PC-3 (cell line): Measurements from ENCODE around the gene TAOK1. TPM values are rescaled to one million over a fixed set of nuclear protein-coding genes. Genes with fewer than 3 reads are reported as not detected.

Source experiments
- ATAC-seq: fragments of 200-7000 bp; cut with Tn5 transposase; 2 replicates; pipeline ENCODE4 v1.9.1; 2020; ENCODE audit warnings: mild to moderate bottlenecking, moderate library complexity
- BruUV-seq: library from RNA; stranded (reverse); fragments of 400-500 nt; replicated peaks from 2 replicates; lab custom pipeline; 2021; lab: Mats Ljungman, UMichigan
- CTCF ChIA-PET: fragments of 300-600 bp; sonication (Branson Sonifier 250); formaldehyde crosslinking; loops from one replicate; lab custom pipeline; 2022; ENCODE audit warnings: antibody characterized with exemption; lab: Charles Lee
- POLR2A ChIA-PET: fragments of 300-600 bp; sonication (Branson Sonifier 250); formaldehyde crosslinking; loops from one replicate; lab custom pipeline; 2022; ENCODE audit warnings: antibody characterized with exemption; ENCODE audit not compliant: unreplicated experiment; lab: Charles Lee
- DNase-seq: peaks from one replicate; pipeline ENCODE4 v3.0.0-alpha.2; 2015
- H2AFZ ChIP-seq: fragments of 300-600 bp; sonication (generic); 2 replicates; pipeline ENCODE4 v1.6.0; 2016; ENCODE audit warnings: antibody characterized with exemption, low read length
- H3F3A ChIP-seq: fragments of 300-600 bp; sonication (generic); one replicate; pipeline ENCODE4 v1.6.0; 2017; ENCODE audit warnings: antibody characterized with exemption, low read length, control low read depth, mild to moderate bottlenecking; ENCODE audit not compliant: unreplicated experiment
- H3K27ac ChIP-seq: fragments of 300-600 bp; sonication (generic); 2 replicates; pipeline ENCODE4 v1.5.1; 2016; ENCODE audit warnings: mild to moderate bottlenecking, low read length
- H3K27me3 ChIP-seq: fragments of 300-600 bp; sonication (generic); 2 replicates; pipeline ENCODE4 v1.6.1; 2016; ENCODE audit warnings: low read length, mixed read lengths
- H3K36me3 ChIP-seq: fragments of 300-600 bp; sonication (generic); 2 replicates; pipeline ENCODE4 v1.6.1; 2016; ENCODE audit warnings: low read depth, mixed run types, low read length, mixed read lengths
- H3K4me1 ChIP-seq: fragments of 300-600 bp; sonication (generic); 2 replicates; pipeline ENCODE4 v1.5.1; 2016; ENCODE audit warnings: low read length; ENCODE audit not compliant: insufficient read depth
- H3K4me2 ChIP-seq: fragments of 300-600 bp; sonication (generic); 2 replicates; pipeline ENCODE4 v1.6.0; 2016; ENCODE audit warnings: low read length
- H3K4me3 ChIP-seq: fragments of 300-600 bp; sonication (generic); 2 replicates; pipeline ENCODE4 v1.5.1; 2016; ENCODE audit warnings: mild to moderate bottlenecking, low read length, mixed read lengths
- H3K79me2 ChIP-seq: fragments of 300-600 bp; sonication (generic); 2 replicates; pipeline ENCODE4 v1.6.1; 2017; ENCODE audit warnings: low read length, mixed read lengths
- H3K9ac ChIP-seq: fragments of 300-600 bp; sonication (generic); 2 replicates; pipeline ENCODE4 v1.6.0; 2016; ENCODE audit warnings: mild to moderate bottlenecking, low read length
- H3K9me2 ChIP-seq: fragments of 300-600 bp; sonication (generic); replicated peaks from 2 replicates; pipeline ENCODE4 v1.6.1; 2016; ENCODE audit warnings: mixed run types, low read length, mixed read lengths
- H3K9me3 ChIP-seq: fragments of 300-600 bp; sonication (generic); 2 replicates; pipeline ENCODE4 v1.6.1; 2016; ENCODE audit warnings: low read length, mixed read lengths
- H4K20me1 ChIP-seq: fragments of 300-600 bp; sonication (generic); 2 replicates; pipeline ENCODE4 v1.6.1; 2016; ENCODE audit warnings: low read length, mixed read lengths
- EZH2 ChIP-seq: fragments of 300-600 bp; sonication (generic); IDR thresholded peaks from one replicate; pipeline ENCODE4 v1.6.1; 2017; ENCODE audit warnings: antibody characterized with exemption, mild to moderate bottlenecking, low read length; ENCODE audit not compliant: unreplicated experiment
- EZH2phosphoT487 ChIP-seq: fragments of 300-600 bp; sonication (generic); IDR thresholded peaks from 2 replicates; pipeline ENCODE4 v1.6.1; 2018; ENCODE audit warnings: mild to moderate bottlenecking, antibody characterized with exemption, low read length, borderline replicate concordance
- intact Hi-C: fragments of 100-400 bp; cut with micrococcal nuclease; formaldehyde crosslinking; loops from 2 replicates; pipeline ENCODE4 v1.9.0; 2023
- total RNA-seq: library from RNA; depleted of rRNA; stranded (reverse); fragments of >200 nt; gene quantifications from 2 replicates; pipeline ENCODE4 v1.2.3, GENCODE V29; 2014
- TF ChIP-seq, protein P1 (sequence below): fragments of 300-600 bp; sonication (generic); conservative IDR thresholded peaks from 2 replicates; pipeline ENCODE4 v1.5.1; 2017; ENCODE audit warnings: antibody characterized with exemption, low read depth, mild to moderate bottlenecking, low read length

TAOK1 gene
- total RNA-seq, 1 experiment from 2014 or later: 17.3 TPM

DNA sequence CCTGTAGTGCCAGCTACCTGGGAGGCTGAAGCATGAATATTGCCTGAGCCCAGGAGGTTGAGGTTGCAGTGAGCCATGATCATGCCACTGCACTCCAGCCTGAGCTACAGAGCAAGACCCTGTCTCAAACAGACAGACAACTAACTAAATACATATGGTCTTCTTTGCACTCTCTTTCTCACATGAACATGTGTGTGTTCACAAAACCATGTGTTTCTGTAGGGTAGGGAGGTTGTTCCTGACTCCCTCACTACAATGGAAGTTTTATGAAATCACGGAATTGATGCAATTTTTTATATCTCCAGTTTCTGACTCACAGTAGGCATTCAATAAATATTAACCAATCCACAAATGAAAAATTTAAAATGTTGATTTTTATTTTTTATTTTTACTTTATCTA lies 128.2 kb downstream of the TAOK1 start:
- no peaks in the 10 kb centered on the region for H3K36me3 ChIP-seq
- no peaks in the 10 kb centered on the region for H4K20me1 ChIP-seq
- ChIA-PET CTCF (no interaction called here), POLR2A (no interaction called here)
- DNase-seq: no peak
- H3F3A ChIP-seq: no peaks in the 10 kb centered on the region
- TF ChIP-seq, protein P1, sequence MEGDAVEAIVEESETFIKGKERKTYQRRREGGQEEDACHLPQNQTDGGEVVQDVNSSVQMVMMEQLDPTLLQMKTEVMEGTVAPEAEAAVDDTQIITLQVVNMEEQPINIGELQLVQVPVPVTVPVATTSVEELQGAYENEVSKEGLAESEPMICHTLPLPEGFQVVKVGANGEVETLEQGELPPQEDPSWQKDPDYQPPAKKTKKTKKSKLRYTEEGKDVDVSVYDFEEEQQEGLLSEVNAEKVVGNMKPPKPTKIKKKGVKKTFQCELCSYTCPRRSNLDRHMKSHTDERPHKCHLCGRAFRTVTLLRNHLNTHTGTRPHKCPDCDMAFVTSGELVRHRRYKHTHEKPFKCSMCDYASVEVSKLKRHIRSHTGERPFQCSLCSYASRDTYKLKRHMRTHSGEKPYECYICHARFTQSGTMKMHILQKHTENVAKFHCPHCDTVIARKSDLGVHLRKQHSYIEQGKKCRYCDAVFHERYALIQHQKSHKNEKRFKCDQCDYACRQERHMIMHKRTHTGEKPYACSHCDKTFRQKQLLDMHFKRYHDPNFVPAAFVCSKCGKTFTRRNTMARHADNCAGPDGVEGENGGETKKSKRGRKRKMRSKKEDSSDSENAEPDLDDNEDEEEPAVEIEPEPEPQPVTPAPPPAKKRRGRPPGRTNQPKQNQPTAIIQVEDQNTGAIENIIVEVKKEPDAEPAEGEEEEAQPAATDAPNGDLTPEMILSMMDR: no peak
- no peak for TF ChIP-seq EZH2
- no peak for TF ChIP-seq EZH2phosphoT487
- H3K4me2 ChIP-seq: no peak overlapping the region
- H3K9me2 ChIP-seq: no peaks in the 10 kb centered on the region
- no peaks in the 10 kb centered on the region for H3K27me3 ChIP-seq
- no peaks in the 10 kb centered on the region for H3K79me2 ChIP-seq
- no peaks in the 10 kb centered on the region for H3K9me3 ChIP-seq
- H2AFZ ChIP-seq: no peak overlapping the region
- H3K9ac ChIP-seq: no peak overlapping the region
- intact Hi-C loops: no loop called here
- no peaks in the 10 kb centered on the region for H3K4me1 ChIP-seq
- H3K4me3 ChIP-seq: no peak overlapping the region
- no peak for ATAC-seq
- no TSS peak for BruUV-seq
- H3K27ac ChIP-seq: no peak overlapping the region

GRCh38 chr17:29524692-29525091 lies 134.5 kb downstream of the TAOK1 start:
- Histone ChIP-seq H2AFZ (no peak overlapping the region), H4K20me1 (no peaks in the 10 kb centered on the region), H3K9ac (no peak overlapping the region), H3K79me2 (no peaks in the 10 kb centered on the region), H3K9me2 (no peaks in the 10 kb centered on the region), H3K9me3 (no peaks in the 10 kb centered on the region), H3K4me1 (no peaks in the 10 kb centered on the region), H3K27ac (no peak overlapping the region), H3F3A (no peaks in the 10 kb centered on the region), H3K4me2 (no peak overlapping the region), H3K27me3 (no peaks in the 10 kb centered on the region), H3K4me3 (no peak overlapping the region), H3K36me3 (no peaks in the 10 kb centered on the region)
- intact Hi-C loops: no loop called here
- BruUV-seq: no TSS peak
- ATAC-seq: no peak
- CTCF ChIA-PET: no interaction called here
- POLR2A ChIA-PET: no interaction called here
- TF ChIP-seq EZH2: no peak
- TF ChIP-seq, protein P1: no peak
- DNase-seq: no peak

DNA sequence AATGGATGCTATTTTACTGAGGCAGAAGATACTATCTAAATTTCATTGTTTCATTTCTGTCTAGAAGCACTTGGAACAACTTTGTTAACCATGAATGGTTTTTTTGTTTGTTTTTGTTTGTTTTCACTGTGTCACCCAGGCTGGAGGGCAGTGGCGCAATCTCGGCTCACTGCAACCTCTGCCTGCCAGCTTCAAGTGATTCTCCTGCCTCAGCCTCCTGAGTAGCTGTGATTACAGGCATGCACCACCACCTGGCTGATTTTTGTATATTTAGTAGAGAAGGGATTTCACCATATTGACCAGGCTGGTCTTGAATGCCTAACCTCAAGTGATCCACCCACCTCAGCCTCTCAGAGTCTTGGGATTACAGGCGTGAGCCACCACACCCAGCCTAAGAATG lies 136.2 kb downstream of the TAOK1 start:
- H3K4me2 ChIP-seq: no peak overlapping the region
- no peaks in the 10 kb centered on the region for H3K36me3 ChIP-seq
- H3F3A ChIP-seq: no peaks in the 10 kb centered on the region
- ChIA-PET CTCF (no interaction called here), POLR2A (no interaction called here)
- no peak overlapping the region for H3K9ac ChIP-seq
- TF ChIP-seq EZH2phosphoT487 (no peak), EZH2 (no peak)
- TF ChIP-seq, protein P1: no peak
- no peaks in the 10 kb centered on the region for H3K27me3 ChIP-seq
- BruUV-seq: no TSS peak
- no peaks in the 10 kb centered on the region for H3K9me2 ChIP-seq
- H3K9me3 ChIP-seq: no peaks in the 10 kb centered on the region
- no peak overlapping the region for H3K27ac ChIP-seq
- no peaks in the 10 kb centered on the region for H3K4me1 ChIP-seq
- DNase-seq: no peak
- H3K4me3 ChIP-seq: no peak overlapping the region
- no peak overlapping the region for H2AFZ ChIP-seq
- intact Hi-C loops: no loop called here
- H4K20me1 ChIP-seq: no peaks in the 10 kb centered on the region
- H3K79me2 ChIP-seq: no peaks in the 10 kb centered on the region
- ATAC-seq: no peak; the same call in 1 of the 2 replicates
